Activated CD8-positive, alpha-beta memory T cell treated with anti-CD3 and anti-CD28 coated beads for 1 hour (primary cell): Measurements from ENCODE around the gene LMF1.
"Not testable (repeated sequence)": the region's sequence is repeated elsewhere in the genome, so short reads cannot be mapped to it uniquely, and the experiment has no call there.

Experiments used
- DNase-seq, 2 donors: peaks; one replicate each; pipeline ENCODE4 v3.0.0-alpha.2; 2020; ENCODE audit warnings: low read depth in 1 of 2; ENCODE audit errors: extremely low read depth in 1 of 2

Gene LMF1

DNA sequence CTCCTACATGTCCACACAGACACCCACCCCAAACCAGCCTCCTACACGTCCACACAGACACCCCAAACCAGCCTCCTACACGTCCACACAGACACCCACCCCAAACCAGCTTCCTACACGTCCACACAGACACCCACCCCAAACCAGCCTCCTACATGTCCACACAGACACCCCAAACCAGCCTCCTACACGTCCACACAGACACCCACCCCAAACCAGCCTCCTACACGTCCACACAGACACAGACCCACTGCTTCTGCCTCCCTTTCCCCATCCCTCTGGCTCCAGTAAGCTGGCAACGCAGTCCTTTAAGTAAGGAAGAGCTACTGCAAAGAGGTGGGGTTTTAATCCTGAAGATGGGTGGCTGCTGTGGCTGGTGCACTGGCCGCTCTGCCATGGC lies 17.0 kb downstream of the LMF1 start:
- DNase-seq = not testable (repeated sequence)

DNA sequence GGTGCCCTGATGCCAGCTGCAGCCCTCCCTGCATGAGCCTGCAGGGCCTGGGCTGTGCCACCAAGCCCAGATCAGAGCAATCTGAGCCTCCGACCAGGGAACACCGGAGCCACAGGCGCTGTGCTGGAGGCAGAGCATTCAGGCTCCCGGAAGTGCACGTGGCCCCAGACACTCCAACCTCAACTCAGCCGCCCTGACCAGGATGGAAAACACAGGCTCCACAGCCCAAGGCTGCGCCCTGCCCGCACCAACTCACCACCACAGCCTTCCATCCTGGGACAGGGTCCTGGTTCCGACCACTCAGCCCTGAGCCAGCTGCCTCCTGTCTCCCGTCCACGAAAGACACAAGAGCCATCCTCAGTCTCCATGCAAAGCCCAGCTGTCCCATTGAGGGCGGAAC lies 18.5 kb downstream of the LMF1 start:
- no peak for DNase-seq

DNA sequence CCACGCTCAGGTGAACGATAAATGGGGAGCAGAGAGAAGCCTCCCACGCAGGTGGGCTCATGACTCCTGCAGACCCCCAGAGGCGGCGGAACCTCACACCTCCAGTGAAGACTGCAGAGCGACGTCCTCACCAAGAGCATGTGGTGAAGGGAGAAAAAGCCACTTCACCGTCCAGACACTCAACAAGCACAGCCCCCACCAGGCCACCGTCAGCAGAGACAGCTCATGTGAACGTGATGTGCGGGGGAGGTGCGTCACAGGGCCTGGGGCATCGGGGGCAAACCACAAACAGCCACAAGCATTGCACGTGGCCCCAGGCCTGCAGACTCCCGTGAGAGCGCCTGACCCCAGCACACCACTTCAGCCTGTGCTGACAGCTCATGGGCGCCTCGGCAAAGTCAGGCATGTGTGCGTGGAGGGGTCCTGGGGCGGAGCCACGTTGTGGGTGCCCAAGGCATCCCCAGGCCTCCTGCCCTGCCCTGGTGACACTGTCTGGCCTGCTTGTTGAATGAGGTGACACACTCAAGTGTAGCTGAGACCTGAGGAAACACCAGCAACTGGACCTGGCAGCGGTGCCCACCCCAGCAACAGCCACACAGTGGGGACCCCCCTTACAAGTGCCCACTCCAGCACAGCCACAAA lies 19.0 kb downstream of the LMF1 start:
- no peak for DNase-seq

DNA sequence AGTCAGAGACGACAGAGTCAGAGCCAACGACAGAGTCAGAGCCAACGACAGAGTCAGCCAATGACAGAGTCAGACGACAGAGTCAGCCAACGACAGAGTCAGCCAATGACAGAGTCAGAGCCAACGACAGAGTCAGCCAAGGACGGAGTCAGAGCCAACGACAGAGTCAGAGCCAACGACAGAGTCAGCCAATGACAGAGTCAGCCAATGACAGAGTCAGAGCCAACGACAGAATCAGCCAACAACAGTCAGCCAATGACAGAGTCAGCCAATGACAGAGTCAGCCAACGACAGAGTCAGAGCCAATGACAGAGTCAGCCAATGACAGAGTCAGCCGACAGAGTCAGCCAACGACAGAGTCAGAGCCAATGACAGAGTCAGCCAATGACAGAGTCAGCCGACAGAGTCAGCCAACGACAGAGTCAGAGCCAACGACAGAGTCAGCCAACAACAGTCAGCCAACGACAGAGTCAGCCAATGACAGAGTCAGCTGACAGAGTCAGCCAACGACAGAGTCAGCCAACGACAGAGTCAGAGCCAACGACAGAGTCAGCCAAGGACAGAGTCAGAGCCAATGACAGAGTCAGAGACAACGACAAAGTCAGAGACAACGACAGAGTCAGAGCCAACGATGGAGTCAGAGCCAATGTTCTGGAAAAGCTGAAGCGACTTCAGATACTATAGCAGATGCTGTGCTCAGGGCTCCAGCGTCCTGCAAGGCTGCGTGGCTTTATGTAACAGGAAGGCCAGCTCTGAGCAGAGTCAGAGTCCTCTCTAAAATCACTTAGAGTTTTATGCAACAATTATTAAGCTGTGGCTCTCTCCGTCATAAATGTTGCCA lies 19.8 kb downstream of the LMF1 start:
- DNase-seq = not testable (repeated sequence)

DNA sequence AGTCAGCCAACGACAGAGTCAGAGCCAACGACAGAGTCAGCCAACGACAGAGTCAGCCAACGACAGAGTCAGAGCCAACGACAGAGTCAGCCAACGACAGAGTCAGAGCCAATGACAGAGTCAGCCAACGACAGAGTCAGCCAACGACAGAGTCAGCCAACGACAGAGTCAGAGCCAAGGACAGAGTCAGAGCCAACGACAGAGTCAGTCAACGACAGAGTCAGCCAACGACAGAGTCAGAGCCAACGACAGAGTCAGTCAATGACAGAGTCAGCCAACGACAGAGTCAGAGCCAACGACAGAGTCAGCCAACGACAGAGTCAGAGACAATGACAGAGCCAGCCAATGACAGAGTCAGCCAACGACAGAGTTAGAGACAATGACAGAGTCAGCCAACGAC lies 22.0 kb downstream of the LMF1 start:
- DNase-seq = not testable (repeated sequence)

DNA sequence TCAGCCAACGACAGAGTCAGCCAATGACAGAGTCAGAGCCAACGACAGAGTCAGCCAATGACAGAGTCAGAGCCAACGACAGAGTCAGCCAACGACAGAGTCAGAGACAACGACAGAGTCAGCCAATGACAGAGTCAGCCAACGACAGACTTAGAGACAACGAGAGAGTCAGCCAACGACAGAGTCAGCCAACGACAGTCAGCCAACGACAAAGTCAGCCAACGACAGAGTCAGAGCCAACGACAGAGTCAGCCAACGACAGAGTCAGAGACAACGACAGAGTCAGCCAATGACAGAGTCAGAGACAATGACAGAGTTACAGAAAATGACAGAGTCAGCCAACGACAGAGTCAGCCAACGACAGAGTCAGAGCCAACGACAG lies 22.9 kb downstream of the LMF1 start:
- DNase-seq = not testable (repeated sequence)

DNA sequence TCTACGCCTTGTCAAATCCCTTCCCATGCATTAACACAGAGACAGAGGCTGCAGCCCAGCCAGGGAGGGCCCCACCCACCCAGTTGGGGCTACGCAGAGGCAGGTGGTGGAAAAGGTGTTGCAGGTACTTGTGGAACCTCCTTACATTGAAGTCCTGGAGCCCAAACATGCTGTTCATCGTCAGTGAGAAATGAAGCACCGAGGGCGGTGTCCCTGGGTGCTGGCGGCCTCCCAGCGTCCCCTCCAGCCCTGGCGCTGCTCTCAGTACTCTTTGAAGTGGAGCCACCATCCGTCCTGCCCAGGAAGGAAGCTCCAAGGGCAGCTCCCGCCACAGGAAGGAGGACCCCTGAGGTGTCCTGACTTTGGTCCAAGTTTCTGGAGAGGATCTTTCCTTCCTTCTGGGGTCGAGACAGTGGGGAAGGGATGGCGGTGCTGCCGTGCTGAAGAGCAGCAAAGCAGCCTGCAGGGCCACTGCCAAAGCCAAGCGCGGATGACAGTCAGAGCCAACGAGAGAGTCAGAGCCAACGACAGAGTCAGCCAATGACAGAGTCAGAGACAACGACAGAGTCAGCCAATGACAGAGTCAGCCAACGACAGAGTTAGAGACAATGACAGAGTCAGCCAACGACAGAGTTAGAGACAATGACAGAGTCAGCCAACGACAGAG lies 23.4 kb downstream of the LMF1 start:
- DNase-seq = no peak

DNA sequence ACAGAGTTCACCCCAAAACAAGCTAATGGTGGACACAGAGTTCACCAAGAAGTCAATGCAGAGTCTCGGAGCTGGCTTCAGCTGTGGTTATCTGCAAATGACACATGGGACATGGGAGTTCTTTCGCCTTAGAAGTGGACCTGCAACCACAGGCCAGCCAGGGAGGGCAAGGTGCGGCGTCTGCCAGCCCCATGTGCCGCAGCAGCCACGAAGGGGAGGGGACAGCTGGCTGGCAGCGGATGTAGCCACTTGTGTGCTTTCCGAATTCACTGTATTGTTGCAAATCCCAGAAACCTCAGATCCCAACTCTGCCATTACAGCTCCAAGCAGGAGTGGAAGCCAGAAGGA lies 24.8 kb downstream of the LMF1 start:
- DNase-seq = no peak

DNA sequence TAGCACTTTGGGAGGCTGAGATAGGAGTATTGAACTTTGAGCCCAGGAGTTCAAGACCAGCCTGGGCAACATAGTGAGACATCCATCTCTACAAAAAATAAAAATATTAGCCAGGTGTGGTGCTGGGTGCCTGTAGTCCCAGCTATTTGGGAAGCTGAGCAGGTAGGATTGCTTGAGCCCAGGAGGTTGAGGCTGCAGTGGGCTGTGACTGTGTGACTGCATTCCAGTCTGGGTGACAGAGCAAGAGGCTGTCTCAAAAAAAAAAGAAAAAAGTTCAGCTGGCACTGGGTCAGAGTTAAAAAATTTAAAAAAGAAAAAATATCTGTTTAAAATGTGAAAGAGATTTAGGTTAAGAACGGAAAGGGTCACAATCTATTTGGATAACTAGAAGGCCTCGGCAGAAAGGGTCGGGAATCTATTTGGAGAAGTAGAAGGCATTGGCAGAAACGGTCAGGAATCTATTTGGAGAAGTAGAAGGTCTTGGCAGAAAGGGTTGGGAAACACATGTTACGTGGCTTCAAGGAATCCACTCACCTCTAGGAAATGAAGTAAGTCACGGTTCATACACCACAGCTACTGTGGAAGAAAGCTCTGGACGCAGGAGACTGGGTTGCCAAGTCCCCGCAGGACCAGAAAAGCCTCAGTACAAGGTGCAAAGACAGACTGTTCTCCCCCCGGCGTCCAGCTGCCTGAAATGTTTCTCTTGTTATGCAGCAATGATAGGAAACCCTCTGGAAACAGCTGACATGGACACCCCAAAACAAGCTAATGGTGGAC lies 25.3 kb downstream of the LMF1 start:
- DNase-seq = no peak

DNA sequence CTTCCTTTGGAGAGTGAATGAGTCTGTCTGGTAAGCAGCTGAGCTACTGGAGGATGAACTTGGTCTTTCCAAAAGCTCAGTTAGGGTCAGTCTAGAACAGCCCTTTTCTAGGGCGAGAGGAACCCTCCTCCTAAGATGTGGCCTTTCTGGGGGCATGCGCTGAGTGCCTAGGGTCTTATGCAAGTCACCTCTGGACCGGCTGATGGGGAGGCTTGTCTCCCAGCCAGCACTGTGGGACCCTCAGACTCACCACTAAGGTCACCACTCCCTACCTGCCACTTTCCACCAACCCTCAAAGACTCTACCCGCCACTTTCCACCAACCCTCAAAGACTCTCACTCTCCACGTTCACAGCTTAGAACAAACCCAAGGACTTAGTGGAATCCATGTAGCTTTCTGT lies 26.8 kb downstream of the LMF1 start:
- no peak for DNase-seq

DNA sequence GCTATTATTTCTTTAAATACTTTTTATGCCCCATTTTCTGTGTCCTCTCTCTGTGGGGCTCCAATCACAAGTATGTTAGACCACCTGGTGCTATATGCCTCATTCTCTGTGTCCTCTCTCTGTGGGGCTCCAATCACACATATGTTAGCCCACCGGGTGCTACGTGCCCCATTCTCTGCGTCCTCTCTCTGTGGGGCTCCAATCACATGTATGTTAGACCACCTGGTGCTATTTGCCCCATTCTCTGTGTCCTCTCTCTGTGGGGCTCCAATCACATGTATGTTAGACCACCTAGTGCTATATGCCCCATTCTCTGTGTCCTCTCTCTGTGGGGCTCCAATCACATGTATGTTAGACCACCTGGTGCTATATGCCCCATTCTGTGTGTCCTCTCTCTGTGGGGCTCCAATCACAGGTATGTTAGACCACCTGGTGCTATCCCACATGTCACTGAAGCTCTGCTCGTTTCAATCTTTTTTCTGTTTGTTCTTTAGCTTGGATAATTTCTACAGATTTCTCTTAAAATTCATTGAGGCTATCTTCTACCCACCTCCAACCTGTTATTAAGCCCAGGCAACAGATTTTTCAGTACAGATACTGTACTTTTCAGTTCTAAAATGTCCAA lies 28.2 kb downstream of the LMF1 start:
- no peak for DNase-seq

DNA sequence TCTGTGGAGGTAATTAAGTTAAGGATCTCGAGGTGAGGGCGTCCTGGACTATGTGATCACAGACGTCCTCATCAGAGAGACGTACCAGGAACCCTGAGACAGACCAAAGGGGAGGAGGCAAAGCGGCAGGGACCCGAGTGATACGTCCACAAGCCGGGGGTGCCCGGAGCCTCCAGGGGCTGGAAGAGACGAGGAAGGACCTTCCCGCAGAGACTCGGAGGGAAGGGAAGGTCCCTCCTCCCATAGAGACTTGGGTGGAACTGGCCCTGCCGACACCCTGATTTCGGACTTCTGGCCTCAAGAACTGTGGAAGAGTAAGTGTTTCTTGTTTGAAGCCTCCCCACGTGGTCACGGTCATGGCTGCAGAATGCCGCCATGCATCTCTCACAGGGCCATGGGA lies 30.8 kb downstream of the LMF1 start:
- DNase-seq = no peak

DNA sequence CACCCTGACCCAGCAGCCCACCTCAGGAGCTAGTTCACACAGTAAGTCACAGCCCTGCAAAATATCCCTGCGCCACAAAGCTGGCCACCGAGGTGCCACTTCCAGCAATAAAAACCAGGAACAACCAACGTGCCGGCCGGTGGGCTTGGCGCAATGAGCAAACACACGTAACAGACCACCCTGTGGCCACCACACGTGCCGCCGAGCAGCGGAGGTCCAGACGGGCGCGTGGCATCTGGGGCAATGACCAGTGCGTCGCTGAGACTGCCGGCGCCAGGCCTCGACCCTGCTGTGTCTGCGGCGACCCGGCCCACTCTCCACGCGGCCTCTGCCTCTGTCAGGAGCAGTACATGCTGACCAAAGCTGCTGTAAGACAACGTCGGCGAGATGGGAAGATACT lies 31.5 kb downstream of the LMF1 start:
- no peak for DNase-seq

DNA sequence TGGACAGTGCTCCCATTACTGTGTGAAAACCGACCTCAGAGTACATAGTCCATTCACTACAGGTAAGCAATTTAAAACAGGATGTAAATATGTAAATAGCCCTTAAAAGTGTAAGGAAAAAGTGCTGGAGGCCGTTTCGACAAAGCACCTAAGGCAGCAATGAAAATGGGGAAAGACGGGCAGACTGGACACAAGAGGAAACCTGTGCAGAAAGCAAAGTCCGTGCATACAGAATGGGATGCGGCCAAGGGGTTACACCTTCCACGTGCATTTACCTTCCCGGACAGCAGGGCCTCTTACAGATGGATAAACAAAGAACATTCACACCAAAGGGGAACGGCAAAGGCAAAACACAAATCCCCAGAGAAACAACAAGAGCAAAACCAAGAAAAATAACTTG lies 32.0 kb downstream of the LMF1 start:
- DNase-seq = no peak

DNA sequence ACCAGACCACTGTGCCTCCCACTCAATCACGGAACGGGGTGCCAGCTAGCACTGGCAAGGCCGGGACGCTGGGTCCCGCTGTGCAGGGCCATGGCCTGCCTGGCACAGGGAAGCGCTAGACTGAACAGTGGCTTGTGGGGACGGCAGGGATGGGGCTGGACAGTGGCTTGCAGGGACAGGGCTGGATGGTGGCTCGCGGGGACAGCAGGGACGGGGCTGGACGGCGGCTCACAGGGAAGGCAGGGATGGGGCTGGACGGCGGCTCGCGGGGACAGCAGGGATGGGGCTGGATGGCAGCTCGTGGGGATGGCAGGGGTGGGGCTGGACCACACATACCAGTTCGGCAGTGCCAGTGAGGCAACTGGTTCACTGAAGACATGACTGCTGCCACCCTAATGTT lies 32.6 kb downstream of the LMF1 start:
- DNase-seq = no peak

DNA sequence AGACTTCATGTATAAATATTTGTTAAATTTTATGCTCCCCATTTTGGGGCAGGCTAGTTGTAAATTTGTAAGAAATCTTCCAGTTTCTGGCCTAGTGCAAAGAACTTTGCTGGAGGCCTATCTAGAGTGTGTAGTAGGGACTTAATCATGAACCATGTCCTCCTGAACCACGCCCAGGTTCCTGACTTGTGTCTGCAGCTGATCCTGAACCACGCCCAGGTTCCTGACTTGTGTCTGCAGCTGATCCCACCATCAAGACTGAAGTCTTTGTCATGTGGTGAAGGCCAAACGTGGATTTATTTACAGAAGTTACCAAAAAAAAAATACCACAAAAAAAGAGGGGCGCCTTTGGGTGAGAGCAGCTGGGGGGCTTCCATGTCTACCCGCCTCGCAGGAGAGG lies 33.1 kb downstream of the LMF1 start:
- DNase-seq = no peak

DNA sequence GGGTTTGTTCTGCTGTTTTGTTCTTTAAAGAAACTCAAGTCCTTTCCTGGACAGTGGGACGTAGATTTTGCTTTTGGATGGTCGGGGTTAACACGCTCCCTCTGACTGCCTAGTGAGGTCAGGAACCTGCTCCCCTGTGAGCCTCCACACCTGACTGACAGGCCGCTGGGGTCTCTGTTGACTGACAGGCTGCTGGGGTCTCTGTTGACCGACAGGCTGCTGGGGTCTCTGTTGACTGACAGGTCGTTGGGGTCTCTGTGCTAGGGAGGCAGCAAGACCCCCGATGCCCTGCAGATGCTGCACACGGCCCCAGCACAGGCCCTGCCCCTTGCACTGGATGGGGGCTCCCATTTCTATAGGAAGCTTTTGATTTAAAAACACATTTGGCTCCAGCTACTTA lies 33.5 kb downstream of the LMF1 start:
- no peak for DNase-seq

DNA sequence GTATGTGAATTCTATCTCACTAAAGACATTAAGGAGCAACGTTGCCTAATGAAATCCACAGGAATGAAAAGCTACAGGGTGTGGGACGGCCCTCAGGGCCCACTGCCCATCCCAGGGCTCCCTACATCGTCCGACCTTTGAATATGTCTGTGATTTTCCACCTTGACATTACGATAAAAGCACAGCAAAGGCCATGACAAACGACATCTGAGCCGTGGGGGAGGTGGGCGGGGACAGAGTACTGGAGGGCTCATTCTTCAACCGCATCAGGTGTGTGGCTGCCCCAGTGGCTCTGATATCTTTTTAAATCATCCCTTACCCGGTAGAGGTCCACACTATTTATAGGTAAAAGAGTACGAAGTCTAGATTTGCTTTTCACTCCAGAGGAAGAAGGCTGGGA lies 35.1 kb downstream of the LMF1 start:
- DNase-seq = no peak

DNA sequence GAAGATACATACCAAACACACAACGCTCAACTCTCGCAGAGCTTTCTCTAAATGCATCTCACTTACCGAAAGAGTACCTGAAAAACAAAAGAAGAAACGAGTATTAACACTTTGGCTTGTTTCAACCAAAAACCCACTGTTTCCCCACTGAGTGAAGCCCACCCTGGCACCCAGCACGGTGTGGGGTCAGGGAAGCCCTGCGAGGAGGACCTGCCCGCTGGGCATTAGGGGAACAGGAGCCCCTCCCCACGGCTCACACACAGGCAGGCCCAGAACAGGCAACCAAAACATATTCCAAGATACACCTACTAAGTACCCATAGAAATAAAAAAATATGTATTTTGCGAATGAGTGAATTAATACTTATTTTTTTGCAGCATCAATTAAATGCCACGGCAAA lies 36.6 kb downstream of the LMF1 start:
- no peak for DNase-seq

DNA sequence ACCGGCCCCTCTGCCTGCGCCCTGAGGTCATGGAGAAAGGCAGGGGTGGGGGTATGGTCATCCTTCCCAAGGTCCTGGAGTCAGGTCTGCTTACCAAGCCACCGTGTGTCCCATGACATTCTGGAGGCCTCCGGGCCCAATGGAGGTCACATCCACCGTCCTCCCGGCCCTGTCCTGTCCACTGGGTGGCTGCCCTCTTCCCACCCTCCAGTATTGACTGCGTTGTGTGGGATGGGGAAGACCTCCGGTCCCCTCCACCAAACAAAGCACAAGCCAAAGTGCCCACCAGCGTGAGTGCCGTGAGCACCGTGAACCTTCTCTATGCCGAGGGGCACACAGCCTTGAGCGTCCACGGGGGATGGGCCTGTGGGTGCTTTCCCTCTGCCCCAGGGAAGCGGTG lies 37.2 kb downstream of the LMF1 start:
- no peak for DNase-seq

DNA sequence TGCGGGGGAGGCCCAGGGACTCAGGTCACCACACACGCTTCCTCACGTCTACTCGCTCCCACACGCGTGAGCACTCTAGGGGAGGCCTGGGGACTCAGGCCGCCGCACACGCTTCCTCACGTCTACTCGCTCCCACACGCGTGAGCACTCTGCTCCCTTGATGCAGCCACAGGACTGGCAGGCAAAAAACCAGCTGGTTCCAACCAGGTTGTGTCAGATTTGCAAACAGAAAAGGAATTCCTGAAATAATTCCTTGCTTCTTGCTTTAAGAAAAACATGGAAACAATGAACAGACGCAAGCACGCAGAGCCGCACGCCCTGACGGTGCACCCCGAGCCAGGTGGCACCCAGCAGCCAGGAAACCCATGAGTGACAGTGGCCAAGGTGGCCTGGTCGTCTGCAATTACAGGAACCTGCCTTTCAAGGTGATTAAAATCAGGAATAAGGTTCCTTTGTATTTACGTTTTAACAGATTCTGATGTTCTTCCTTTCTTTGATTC lies 37.9 kb downstream of the LMF1 start:
- no peak for DNase-seq
